Thyroid gland (tissue), 4 donors: ENCODE measurements around the gene TBC1D1. TPM values are rescaled to one million over a fixed set of nuclear protein-coding genes. Genes with fewer than 3 reads are reported as not detected.

ENCODE experiments used
- DNase-seq, 2 donors: peaks; one replicate each; pipeline ENCODE4 v3.0.0-alpha.2; 2019
- H3K27ac ChIP-seq, 3 donors: fragments of 200-600 bp; sonication (generic); 1 replicate in 2 of 3; 2 replicates in 1 of 3; pipeline ENCODE4 v1.5.1; 2016 to 2019; ENCODE audit warnings: mild to moderate bottlenecking in 1 of 3, moderate library complexity in 1 of 3
- H3K27me3 ChIP-seq: fragments of 200-600 bp; sonication (generic); one replicate; pipeline ENCODE4 v1.5.1; 2019
- H3K36me3 ChIP-seq, 2 donors: fragments of 200-600 bp; sonication (generic); one replicate each; pipeline ENCODE4 v1.5.1; 2016 to 2019
- H3K4me1 ChIP-seq, 2 donors: fragments of 200-600 bp; sonication (generic); one replicate each; pipeline ENCODE4 v1.5.1; 2017 to 2019
- H3K4me3 ChIP-seq, 3 donors: fragments of 200-600 bp; sonication (generic); replicated peaks in 1 of 3; 1 replicate in 2 of 3; 2 replicates in 1 of 3; pipeline ENCODE4 v1.5.1; 2016; ENCODE audit warnings: mild to moderate bottlenecking in 1 of 3
- H3K9me3 ChIP-seq: fragments of 200-600 bp; sonication (generic); one replicate; pipeline ENCODE4 v1.5.1; 2017
- CTCF ChIP-seq, 6 experiments: fragments of 200-600 bp in 3 of 6; fragments of 450-650 bp in 3 of 6; sonication (generic) in 3 of 6; IDR thresholded peaks; one replicate each; pipeline ENCODE4 v1.5.1; 2016 to 2019; ENCODE audit warnings: antibody characterized with exemption in 6 of 6, mild to moderate bottlenecking in 2 of 6, inconsistent platforms in 1 of 6, moderate library complexity in 1 of 6
- POLR2A ChIP-seq, 2 donors: fragments of 450-650 bp; IDR thresholded peaks; one replicate each; pipeline ENCODE4 v1.6.1; 2017; ENCODE audit warnings: antibody characterized with exemption in 2 of 2, mild to moderate bottlenecking in 2 of 2, moderate library complexity in 1 of 2
- WGBS, 2 donors: methylation state at CpG; one replicate each; pipeline ENCODE4 v1.1.5; 2017; 5-methylcytosine and 5-hydroxymethylcytosine counted together
- intact Hi-C: fragments of 100-400 bp; cut with DNase I; formaldehyde crosslinking; loops from one replicate; pipeline ENCODE4 v1.15.1; 2023
- total RNA-seq, 4 donors: library from RNA; depleted of rRNA; stranded (reverse); fragments of >200 nt; gene quantifications; one replicate each; pipeline ENCODE4 v1.2.3, GENCODE V29; 2016

Gene TBC1D1
- total RNA-seq, 4 donors from 2014 or later, result 192 to 284 (median 230) TPM

DNA sequence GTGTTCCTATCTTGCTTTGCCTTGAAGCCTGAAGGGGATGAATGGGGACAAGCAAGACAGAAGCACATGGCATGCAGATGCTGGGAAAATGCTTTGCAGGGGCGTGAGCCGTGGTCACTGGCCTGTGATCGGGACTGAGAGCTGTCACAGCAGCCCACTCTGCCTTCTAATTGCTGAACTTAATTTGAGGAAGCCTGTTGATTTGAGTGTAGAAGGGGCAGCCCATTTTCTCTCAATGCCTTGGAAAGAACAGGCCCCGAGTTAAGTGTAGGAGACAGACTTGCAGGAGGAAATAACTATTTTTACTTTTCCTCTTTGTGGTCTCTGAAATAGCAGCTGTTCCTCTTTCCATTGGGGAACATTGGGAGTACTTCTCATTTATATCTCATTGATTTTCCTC is 26.1 kb upstream of the TBC1D1 start:
- Histone ChIP-seq H3K27ac (no peak overlapping the region), H3K4me1 (peaks cover 14 to 25% of the 10 kb centered on the region in 2 donors), H3K36me3 (no peaks in the 10 kb centered on the region), H3K9me3 (no peaks in the 10 kb centered on the region), H3K4me3 (no peak overlapping the region), H3K27me3 (no peaks in the 10 kb centered on the region)
- DNase-seq, result no peak
- intact Hi-C loops, result no loop called here
- TF ChIP-seq POLR2A (IDR thresholded peaks at IDR 0.05) (no peak), CTCF (IDR thresholded peaks at IDR 0.05) (no peak)
- 73 to 85% methylated on average over 4 of the region's 4 CpGs for WGBS, 2 donors

- no peaks in the 10 kb centered on the region for H3K9me3 ChIP-seq
- H3K4me3 ChIP-seq, result no peak overlapping the region
- H3K36me3 ChIP-seq, result no peaks in the 10 kb centered on the region
- intact Hi-C loops, result no loop called here
- H3K4me1 ChIP-seq, result peaks cover 10 to 20% of the 10 kb centered on the region in 2 donors
- no peak for TF ChIP-seq CTCF (IDR thresholded peaks at IDR 0.05)
- no peak for TF ChIP-seq POLR2A (IDR thresholded peaks at IDR 0.05)
- H3K27ac ChIP-seq, result no peak overlapping the region
- no peaks in the 10 kb centered on the region for H3K27me3 ChIP-seq
- 63 to 71% methylated on average over 3 of the region's 3 CpGs for WGBS, 2 donors
- DNase-seq, result no peak
Observed at GRCh38 chr4:37865450-37865849, 25.4 kb upstream of the TBC1D1 start.

DNA sequence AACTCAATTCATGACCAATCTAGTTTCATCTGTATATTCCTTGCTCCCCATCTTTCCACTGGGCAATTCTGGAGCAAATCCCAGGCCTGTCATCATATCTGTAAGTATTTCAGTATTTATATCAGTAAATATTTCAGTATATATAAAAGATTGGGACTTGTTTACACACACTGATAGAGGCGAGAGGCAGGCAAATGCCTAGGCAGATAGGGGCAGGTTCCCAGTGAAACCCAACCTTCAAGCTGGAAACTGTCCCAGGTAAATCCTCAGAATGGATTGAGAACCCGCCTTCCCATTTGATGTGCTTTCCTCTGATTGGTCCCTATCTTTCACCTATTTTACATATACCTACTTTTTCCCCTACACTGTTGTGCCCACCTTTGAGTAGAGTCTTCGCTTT is 23.8 kb upstream of the TBC1D1 start:
- Histone ChIP-seq H3K4me1 (peaks cover 0 to 9% of the 10 kb centered on the region in 2 donors), H3K36me3 (no peaks in the 10 kb centered on the region), H3K27me3 (no peaks in the 10 kb centered on the region), H3K4me3 (no peak overlapping the region), H3K9me3 (no peaks in the 10 kb centered on the region), H3K27ac (no peak overlapping the region)
- 95 to 98% methylated on average over 3 of the region's 3 CpGs for WGBS, 2 donors
- intact Hi-C loops, result no loop called here
- no peak for TF ChIP-seq POLR2A (IDR thresholded peaks at IDR 0.05)
- no peak for TF ChIP-seq CTCF (IDR thresholded peaks at IDR 0.05)
- no peak for DNase-seq

DNA sequence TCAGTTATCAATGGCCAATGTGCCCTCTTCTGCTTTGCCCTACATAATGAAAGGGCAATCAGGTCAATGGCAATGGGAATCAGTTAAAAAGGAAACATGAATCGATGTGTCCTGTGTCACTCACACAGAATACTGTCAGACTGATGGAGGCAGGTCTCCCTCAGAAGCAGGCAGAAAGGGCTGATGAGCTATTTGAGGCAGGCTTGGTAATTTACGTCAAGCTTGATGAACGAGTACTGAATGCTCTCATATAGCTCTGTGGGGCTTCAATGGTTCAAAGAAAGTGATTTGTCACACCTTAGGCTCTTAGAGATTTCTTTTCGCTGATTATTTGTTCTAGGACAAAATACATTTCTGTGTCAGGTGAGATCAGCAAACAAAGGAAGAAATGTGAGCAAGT is 22.6 kb upstream of the TBC1D1 start:
- no peak overlapping the region for H3K27ac ChIP-seq
- no peak overlapping the region for H3K4me3 ChIP-seq
- no peaks in the 10 kb centered on the region for H3K9me3 ChIP-seq
- intact Hi-C loops, result no loop called here
- WGBS, 2 donors, result 90 to 94% methylated on average over 4 of the region's 4 CpGs
- no peak for TF ChIP-seq CTCF (IDR thresholded peaks at IDR 0.05)
- TF ChIP-seq POLR2A (IDR thresholded peaks at IDR 0.05), result no peak
- H3K4me1 ChIP-seq, result peaks cover 1 to 10% of the 10 kb centered on the region in 2 donors
- DNase-seq, result no peak
- no peaks in the 10 kb centered on the region for H3K27me3 ChIP-seq
- H3K36me3 ChIP-seq, result no peaks in the 10 kb centered on the region

GRCh38 chr4:37872310-37872988 is 18.4 kb upstream of the TBC1D1 start:
- DNase-seq, result no peak
- intact Hi-C loops, result no loop called here
- Histone ChIP-seq H3K36me3 (no peaks in the 10 kb centered on the region), H3K27me3 (no peaks in the 10 kb centered on the region), H3K4me1 (peaks cover 3 to 10% of the 10 kb centered on the region in 2 donors), H3K27ac (no peak overlapping the region), H3K9me3 (no peaks in the 10 kb centered on the region), H3K4me3 (no peak overlapping the region)
- 78 to 85% methylated on average over 1 of the region's 1 CpG for WGBS, 2 donors
- TF ChIP-seq POLR2A (IDR thresholded peaks at IDR 0.05) (no peak), CTCF (IDR thresholded peaks at IDR 0.05) (no peak)
